GM12801 (cell line): ENCODE data around the gene PCLAF.

Experiments used
- TF ChIP-seq, protein P1 (sequence below): IDR thresholded peaks from one replicate; pipeline ENCODE4 v1.5.1; 2011; ENCODE audit warnings: control low read depth; ENCODE audit not compliant: insufficient read length; ENCODE audit errors: extremely low read depth

Gene PCLAF

DNA sequence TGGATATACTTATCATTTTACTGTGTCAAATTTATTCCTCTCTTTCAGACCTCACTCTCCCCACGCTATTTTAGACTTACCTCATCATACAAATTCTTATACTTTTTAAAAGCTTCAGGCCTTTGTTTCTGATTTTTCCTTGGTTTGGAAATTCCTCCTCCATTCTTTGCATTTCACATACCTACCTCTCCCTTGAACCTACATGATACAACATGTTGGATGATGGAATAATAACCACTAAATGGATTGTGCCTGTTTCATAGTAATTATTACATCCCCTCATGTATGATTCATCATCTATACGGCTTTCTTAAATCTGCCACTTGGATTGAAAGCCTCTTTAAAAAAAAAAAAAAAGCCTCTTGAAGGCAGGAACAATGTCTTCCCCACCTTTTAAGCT is 31.0 kb upstream of the PCLAF start:
- TF ChIP-seq, protein P1, sequence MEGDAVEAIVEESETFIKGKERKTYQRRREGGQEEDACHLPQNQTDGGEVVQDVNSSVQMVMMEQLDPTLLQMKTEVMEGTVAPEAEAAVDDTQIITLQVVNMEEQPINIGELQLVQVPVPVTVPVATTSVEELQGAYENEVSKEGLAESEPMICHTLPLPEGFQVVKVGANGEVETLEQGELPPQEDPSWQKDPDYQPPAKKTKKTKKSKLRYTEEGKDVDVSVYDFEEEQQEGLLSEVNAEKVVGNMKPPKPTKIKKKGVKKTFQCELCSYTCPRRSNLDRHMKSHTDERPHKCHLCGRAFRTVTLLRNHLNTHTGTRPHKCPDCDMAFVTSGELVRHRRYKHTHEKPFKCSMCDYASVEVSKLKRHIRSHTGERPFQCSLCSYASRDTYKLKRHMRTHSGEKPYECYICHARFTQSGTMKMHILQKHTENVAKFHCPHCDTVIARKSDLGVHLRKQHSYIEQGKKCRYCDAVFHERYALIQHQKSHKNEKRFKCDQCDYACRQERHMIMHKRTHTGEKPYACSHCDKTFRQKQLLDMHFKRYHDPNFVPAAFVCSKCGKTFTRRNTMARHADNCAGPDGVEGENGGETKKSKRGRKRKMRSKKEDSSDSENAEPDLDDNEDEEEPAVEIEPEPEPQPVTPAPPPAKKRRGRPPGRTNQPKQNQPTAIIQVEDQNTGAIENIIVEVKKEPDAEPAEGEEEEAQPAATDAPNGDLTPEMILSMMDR: no peak

- TF ChIP-seq, protein P1: no peak
These were observed 19.3 kb upstream of the PCLAF start for GRCh38 chr15:64400583-64400982.

DNA sequence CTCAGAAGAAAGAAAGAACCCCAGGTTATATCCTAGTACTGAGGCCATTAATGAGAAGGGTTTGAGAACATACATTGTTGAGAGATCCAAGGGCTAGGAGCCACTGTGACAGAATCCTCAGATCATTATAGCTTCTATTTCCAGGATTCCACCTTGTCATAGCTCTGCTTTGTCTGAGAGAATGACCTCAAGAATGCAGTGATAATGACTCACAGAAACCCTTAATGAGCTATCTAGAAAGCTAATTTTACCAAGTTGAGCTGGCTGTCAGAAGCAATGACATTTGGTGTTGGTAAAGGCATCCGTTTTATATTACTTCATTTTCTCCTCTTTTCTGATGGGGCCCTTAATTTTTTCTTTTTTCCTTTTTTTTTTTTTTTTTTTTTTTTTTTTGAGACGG is 17.3 kb upstream of the PCLAF start:
- TF ChIP-seq, protein P1: no peak

- TF ChIP-seq, protein P1: no peak
These were observed 15.5 kb upstream of the PCLAF start for GRCh38 chr15:64396789-64397188.

DNA sequence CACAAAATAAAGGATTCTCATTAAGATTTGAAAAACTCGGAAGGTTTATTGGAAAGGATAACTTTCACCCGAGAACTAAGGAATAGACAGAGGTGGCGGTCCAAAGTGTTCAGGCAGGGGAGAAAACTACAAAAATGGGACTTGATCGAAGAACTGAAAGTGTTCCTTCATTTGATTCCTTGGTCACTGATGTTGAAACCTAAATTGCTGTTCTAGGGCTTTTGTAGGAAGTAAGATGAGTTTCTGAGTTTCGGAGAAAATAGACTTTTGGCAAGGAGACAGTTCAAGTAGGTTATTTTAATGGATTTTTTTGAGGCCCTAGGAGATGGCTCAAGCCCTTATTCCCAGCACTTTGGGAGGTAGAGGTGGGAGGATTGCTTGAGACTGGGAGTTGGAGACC is 7.8 kb upstream of the PCLAF start:
- TF ChIP-seq, protein P1: no peak

- TF ChIP-seq, protein P1: no peak
These were observed 6.4 kb upstream of the PCLAF start, which contains the start of gene TRIP4 for GRCh38 chr15:64387562-64388168. TSS of gene TRIP4 (plus strand) at chr15:64387836. CDS start at chr15:64387864, 28 bp downstream.

DNA sequence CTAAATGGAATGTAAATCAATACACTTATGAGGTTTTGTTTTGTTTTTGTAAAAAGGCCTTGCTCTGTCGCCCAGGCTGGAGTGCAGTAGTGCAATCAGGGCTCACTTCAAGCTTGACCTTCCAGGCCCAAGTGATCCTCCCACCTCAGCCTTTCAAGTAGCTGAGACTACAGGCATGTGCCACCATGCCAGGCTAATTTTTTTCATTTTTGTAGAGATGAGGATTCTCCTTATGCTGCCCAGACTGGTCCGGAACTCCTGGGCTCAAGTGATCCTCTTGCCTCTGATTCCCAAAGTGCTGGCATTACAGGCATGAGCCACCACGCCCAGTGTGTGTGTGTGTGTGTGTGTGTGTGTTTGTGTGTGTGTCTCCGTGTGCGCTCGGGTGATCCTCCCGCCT is 5.0 kb upstream of the PCLAF start:
- TF ChIP-seq, protein P1: no peak
